Measurements from ENCODE around the gene GSPT1.
"Not testable (repeated sequence)": the region's sequence is repeated elsewhere in the genome, so short reads cannot be mapped to it uniquely, and the experiment has no call there.

GSPT1 gene

DNA sequence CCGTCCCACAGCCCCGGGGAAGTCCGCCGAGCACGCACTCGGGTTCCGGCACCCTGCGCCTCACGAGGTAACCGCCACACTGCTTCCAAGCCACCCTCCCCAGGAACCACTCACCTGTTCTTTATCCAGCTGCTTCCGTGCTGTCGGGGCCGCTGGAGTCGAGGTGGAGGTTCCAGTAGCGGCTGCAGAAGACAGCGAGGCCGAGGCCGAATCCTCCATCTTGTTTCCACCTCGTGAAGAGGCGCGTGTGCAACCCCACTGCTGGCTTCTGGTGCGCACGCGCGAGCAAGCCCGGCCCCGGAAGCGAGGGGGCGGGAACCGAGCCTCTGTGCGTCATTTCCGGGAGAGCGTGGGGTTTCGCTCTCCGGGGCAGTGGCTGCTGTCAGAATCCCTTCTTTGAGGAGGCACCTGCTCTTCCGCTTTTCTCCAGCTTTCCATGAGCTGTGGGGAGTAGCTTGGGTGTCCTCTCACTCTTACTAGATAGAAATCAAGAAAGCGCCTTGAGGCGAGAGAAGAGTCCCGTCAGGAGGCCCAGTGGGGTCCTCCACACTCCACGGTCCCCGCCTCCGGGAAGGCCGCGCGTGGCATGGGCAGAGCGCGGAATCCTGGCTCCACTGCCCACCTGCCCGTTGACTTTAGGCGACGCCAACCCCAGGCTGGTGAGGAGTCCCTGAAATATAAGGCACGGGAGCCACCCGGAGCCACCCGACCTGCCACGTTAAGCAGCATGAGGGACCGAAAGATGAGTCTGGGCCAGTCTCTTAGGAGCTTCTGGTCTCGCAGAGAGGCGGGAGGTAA, 64.3 kb downstream of the GSPT1 start, which contains the start of gene RSL1D1:
RSL1D1 (minus strand) TSS at position 249 of the 798 bp plus-strand sequence; CDS start at position 219, 30 bp downstream.
- DNase-seq = peak; percentile 95

DNA sequence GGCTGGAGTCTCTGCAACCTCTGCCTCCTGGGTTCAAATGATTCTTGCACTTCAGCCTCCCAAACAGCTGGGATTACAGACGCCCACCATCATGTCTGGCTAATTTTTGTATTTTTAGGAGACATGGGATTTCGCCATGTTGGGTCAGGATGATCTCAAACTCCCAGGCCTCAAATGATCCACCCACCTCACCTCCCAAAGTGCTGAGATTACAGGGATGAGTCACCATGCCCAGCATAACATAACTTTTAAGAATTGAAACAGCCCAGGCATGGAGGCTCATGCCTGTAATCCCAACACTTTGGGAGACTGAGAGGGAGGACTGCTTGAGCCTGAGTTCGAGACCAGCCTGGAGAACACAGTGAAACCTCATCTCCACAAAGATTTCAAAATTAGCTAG, 66.9 kb downstream of the GSPT1 start:
- peak; percentile 10 for DNase-seq

DNA sequence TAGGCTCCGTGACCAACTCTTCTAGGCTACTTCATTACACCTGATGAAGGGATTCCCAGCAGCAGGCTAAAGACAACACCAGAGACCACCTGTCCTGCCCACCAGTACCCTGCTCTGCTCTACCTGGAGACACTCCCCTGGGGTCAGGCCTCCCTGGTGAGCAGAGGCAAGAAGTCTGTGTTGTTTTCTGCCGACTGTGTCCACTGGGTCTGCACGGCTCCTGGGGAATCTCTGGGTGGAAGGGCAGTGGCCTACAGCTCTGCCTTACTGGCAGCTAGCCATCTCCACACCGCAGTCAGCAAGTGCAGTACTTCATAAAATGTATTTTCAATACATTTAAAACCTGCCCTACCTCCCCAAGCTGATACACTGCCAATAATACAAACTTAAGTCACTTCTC, 71.3 kb downstream of the GSPT1 start:
- DNase-seq = no peak

DNA sequence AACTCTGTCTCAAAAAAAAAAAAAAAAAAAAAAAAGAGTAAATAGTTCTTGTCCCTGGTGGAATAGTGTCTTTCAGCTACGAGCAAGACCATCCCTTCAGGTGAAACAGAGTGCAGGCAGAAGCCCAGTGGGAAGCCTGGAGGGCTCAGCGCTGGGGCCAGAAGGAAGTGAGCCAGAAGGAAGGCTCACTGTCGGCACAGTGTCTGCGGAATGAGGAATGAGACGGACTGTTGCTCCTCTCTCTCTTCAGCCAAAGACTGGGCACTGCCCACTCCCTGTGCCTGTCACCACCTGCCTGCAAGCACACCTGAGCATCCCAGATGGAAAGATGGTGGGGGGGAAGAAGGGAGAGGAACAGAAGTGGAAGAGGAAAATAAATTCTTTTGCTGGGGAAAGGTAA, 71.9 kb downstream of the GSPT1 start:
- DNase-seq = no peak

DNA sequence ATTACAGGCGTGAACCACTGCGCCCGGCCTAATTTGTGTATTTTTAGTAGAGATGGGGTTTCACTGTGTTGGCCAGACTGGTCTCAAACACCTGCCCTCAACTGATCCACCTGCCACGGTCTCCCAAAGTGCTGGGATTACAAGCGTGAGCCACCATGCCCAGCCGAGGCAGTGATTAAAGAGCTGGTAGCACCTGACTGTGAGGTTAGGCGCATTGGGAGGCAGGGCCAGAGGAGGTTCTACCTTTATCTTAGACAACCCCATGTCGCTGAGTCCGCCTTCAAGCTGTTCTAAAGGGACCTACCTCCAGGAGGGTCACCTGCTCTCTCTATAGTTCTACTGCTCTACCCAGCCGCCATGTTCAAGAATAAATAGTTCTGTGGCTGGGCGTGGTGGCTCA, 72.5 kb downstream of the GSPT1 start:
- no peak for DNase-seq

DNA sequence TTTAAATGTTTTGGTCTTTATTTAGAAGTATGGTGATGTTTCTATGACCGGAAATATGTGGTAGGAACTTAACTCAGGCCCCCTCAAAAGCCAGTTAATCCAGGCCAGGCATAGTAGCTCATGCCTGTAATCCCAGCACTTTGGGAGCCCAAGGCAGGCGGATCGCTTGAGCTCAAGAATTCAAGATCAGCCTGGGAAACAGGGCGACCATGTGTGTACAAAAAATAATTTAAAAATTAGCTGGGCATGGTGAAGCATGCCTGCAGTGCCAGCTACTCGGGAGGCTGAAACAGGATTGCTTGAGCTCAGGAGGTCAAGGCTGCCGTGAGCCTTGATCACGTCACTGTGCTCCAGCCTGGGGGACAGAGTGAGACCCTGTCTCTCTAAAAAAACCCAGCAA, 74.7 kb downstream of the GSPT1 start:
- DNase-seq = no peak

DNA sequence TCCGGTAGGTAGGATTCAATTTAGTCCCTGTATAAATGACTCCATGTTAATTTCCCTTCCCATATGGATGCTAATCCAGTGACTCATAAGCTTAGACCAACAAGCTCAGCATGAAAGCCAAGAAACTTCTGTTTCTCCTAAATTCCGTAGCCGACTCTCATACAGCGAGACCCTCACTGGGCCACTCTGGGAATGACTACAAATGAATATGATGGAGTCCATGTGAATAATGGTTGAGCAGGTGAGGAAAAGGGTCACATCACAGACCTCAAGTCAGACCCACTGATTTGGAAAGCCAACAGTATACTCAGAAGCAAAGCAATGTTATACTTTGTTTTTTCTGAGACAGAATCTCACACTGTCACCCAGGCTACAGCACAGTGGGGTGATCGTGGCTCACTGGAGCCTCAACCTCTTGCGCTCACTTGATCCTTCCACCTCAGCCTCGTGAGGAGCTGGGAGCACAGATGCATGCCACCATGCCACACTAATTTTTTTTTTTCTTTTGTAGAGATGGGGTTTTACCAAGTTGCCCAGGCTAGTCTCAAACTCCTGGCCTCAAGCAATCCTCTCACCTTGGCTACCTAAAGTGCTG, 79.0 kb downstream of the GSPT1 start:
- DNase-seq = no peak

DNA sequence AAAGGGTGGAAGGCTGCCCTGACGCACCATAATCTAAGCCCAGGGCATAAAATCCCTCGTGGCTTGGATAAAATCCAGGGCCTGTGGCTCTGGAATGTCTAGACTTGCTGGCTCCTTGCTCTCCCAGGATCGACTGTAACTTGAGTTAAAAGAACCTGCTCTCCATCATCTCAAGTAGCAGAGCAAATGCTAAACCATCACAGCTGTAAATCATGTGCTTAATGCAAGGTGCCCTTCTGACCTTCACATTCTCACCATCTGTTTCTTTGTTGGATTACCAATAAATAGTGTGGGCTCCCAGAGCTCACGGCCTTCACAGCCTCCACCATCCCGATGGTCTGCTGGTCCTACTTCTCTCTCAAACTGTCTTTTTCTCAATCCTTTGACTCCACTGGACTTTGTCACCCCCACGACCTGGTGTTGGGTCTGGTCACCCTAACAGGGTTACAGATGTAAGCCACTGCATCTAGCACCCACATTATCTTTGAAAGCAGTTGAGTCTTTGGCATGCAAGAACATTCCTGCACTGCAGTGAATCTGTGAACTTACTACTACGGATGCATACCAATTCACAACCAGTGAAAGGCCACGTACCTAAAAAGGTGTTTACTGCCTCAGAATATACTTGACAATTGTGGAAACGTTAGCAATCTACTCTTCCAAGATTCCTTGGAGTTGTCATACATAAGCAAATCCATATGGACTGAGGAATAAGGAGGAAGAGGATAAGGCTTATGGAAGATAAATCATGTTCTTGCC, 79.7 kb downstream of the GSPT1 start:
- no peak for DNase-seq

DNA sequence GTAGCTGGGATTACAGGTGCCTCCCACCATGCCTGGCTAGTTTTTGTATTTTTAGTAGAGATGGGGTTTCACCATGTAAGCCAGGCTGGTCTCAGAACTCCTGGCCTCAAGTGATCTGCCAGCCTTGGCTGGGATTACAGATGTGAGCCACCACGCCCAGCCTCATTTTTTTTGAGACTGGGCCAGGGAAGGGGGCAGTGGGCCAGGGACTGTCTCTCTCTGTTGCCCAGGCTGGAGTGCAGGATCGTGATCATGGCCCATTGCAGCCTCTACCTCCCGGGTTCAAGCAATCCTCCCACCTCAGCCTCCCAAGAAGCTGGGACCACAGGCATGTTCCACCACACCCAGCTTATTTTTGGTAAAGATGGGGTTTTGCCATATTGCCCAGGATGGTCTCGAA, 80.4 kb downstream of the GSPT1 start:
- no peak for DNase-seq

DNA sequence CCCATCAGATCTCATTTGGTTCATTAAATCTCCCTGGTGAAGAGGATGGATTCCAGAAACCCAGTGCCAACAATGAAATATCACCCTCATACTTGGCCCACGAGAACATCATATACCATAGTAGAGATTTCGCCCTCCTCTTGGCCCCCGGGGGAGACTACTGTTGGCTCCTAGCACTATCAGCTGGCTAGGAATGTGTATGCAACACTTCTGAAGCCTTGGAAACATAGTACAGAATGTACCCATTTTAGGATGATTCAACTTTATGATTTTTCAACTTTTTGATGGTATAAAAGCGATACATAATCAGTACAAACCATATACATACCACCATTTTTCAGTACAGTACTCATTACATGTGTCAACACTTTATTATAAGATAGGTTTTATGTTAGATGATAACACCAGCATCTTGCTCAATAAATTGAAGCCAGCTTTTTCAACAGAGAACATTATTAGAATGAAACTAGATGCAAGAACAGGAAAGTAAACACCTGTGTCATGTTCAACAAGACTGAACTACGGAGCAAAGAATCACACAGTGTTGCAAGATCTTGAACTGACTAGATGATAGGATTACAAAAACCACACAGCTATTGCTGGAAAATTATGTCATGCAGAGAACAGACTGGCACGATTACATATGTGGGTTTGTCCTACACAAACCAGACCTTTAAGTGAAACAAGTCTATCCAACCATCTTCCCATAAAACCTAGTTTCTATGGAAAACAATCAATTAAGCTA, 81.6 kb downstream of the GSPT1 start:
- no peak for DNase-seq

DNA sequence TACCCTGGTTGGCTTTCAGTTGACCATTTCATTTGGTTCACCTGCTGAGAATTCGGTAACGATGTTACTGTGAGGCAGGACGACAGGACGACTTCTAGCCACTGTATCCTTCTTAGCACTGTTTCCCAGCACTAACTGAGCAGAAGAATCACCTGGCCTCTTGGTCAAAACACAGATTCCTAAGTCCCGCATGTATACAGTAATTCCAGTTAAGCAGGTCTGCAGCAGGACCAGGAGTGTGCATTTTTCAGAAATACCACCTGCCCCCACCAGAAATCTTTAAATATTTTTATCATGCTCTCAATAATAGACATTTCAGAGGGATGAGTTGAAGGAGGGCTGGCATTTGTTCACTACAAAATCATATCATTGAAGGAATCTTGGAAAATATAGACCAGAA, 87.1 kb downstream of the GSPT1 start:
- no peak for DNase-seq

DNA sequence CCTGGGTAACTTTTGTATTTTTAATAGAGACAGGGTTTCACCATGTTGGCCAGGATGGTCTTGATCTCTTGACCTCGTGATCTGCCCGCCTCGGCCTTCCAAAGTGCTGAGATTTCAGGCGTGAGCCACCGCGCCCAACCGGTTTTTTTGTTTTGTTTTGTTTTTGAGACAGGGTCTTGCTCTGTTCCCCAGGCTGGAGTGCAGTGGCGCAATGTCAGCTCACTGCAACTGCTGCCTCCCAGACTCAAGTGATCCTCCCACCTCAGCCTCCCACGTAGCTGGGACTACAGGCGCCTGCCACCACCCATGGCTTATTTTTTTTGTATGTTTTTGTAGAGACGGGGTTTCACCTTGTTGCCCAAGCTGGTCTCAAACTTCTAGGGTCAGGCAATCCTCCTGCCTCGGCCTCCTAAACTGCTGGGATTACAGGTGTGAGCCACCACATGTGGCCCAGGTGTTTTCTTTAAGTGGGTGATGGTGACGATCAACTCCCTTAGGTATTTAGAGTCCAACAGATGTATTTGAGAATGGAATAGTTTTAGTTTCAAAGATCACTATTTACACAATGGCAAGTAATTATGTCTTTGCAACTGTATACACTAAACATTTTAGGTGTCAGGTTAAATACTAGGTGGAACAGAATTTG, 90.1 kb downstream of the GSPT1 start:
- not testable (repeated sequence) for DNase-seq

DNA sequence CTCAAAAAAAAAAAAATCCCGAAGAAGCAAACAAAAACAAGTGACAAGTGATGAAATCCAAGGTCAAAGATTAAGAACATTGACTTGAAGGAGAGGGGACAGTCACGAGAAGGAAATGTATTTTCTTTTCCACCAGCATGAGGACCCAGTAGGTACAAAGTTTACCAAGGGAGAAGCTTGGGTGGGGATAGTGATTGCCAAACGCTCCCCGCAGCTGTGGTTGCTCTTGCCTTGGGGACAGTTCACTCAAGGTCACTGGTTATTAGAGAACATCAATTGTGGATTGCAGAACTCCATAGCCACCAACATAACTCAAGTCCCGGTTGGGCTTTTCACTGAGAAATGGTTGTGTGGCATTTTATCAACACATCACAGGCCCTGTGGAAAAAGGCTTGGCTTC, 91.4 kb downstream of the GSPT1 start:
- no peak for DNase-seq

DNA sequence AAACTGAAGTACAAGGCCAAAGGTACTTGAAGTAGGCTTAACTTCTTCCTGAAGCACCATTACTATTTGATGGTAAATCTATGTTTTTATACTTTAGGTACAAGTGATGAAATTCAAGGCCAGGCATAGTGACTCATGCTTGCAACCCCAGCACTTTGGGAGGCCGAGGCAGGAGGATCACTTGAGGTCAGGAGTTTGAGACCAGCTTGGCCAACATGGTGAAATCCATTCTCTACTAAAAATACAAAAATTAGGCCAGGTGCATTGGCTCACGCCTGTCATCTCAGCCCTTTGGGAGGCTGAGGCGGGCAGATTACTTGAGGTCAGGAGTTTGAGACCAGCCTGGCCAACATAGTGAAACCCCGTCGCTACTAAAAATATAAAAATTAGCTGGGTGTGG, 92.1 kb downstream of the GSPT1 start:
- not testable (repeated sequence) for DNase-seq

DNA sequence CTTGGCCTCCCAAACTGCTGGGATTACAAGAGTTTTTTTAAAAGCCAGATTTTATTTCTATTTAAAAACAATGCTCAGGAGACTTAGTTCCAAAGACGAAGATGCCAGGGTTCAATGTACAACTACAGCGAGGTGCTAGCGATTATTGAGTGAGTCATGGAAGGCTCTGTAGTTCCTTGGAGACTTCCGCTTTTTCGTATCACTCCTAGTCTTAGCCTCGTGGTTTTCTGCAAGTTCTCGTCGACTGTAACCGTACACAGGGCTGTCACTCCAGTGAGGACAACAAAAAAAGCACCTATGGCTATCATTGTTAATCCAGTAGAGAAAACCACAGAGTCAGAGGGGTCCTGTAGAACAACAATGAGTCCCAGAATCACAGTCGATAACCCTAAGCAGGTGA, 96.0 kb downstream of the GSPT1 start:
- DNase-seq = no peak

DNA sequence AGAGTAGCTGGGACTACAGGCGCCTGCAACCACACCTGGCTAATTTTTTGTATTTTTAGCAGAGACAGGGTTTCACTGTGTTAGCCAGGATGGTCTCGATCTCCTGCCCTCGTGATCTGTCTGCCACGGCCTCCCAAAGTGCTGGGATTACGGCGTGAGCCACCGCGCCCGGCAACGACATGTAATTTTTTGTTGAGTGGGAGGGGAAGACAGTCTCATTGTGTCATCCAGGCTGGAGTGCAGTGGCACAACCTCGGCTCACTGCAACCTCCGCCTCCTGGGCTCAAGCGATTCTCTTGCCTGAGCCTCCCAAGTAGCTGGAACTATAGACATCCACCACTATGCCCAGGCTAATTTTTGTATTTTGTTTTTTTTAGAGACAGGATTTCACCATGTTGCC, 96.8 kb downstream of the GSPT1 start:
- not testable (repeated sequence) for DNase-seq
